GM11168 (cell line): Measurements from ENCODE around the gene IGF2R.
"Not testable (repeated sequence)": the region's sequence is repeated elsewhere in the genome, so short reads cannot be mapped to it uniquely, and the experiment has no call there.

Source experiments
- in situ Hi-C: fragments of 300-500 bp; cut with MboI; formaldehyde crosslinking; loops from one replicate; pipeline ENCODE4 v1.12.0; 2022; ENCODE audit warnings: low sequenced_read_pairs; ENCODE audit not compliant: unreplicated experiment

The IGF2R gene

GRCh38 chr6:159968295-159969203 is at the start of gene IGF2R:
Gene IGF2R (plus strand): TSS chr6:159969082. CDS start chr6:159969247, 165 bp downstream.
- in situ Hi-C loops = no loop called here

GRCh38 chr6:159919800-159920199 is 49.1 kb upstream of the IGF2R start:
- in situ Hi-C loops = no loop called here

GRCh38 chr6:159924150-159924549 is 44.7 kb upstream of the IGF2R start:
- in situ Hi-C loops = not testable (repeated sequence)

GRCh38 chr6:159926542-159927203 is 42.2 kb upstream of the IGF2R start:
- in situ Hi-C loops = no loop called here

- in situ Hi-C loops = loop anchor here (10.0 kb wide), 1 partner anchor 55 kb away; no protein-coding TSS in a partner anchor
Measured at GRCh38 chr6:159929819-159930218, 39.1 kb upstream of the IGF2R start.

GRCh38 chr6:159931112-159931511 is 37.8 kb upstream of the IGF2R start:
- in situ Hi-C loops = loop anchor here (10.0 kb wide), 1 partner anchor 56 kb away; no protein-coding TSS in a partner anchor

- in situ Hi-C loops = loop anchor here (10.0 kb wide), 1 partner anchor 57 kb away; no protein-coding TSS in a partner anchor
Measured at GRCh38 chr6:159931846-159932245, 37.0 kb upstream of the IGF2R start.

- in situ Hi-C loops = loop anchor here (10.0 kb wide), 1 partner anchor 58 kb away; no protein-coding TSS in a partner anchor
Measured at GRCh38 chr6:159933077-159933476, 35.8 kb upstream of the IGF2R start.

GRCh38 chr6:159934181-159934580 is 34.7 kb upstream of the IGF2R start:
- in situ Hi-C loops = loop anchor here (10.0 kb wide), 1 partner anchor 59 kb away; no protein-coding TSS in a partner anchor

GRCh38 chr6:159935065-159935464 is 33.8 kb upstream of the IGF2R start:
- in situ Hi-C loops = loop anchor here (10.0 kb wide), 1 partner anchor 60 kb away; no protein-coding TSS in a partner anchor

- in situ Hi-C loops = loop anchor here (10.0 kb wide), 1 partner anchor 61 kb away; no protein-coding TSS in a partner anchor
Measured at GRCh38 chr6:159935633-159936032, 33.2 kb upstream of the IGF2R start.

- in situ Hi-C loops = loop anchor here (10.0 kb wide), 1 partner anchor 65 kb away; no protein-coding TSS in a partner anchor
Measured at GRCh38 chr6:159939591-159940016, 29.3 kb upstream of the IGF2R start.

- in situ Hi-C loops = no loop called here
Measured at GRCh38 chr6:159941286-159942113, 27.4 kb upstream of the IGF2R start.

- in situ Hi-C loops = no loop called here
Measured at GRCh38 chr6:159943101-159943632, 25.7 kb upstream of the IGF2R start.

GRCh38 chr6:159943968-159944598 is 24.8 kb upstream of the IGF2R start:
- in situ Hi-C loops = no loop called here

GRCh38 chr6:159945801-159946392 is 23.0 kb upstream of the IGF2R start:
- in situ Hi-C loops = no loop called here

GRCh38 chr6:159946912-159947311 is 22.0 kb upstream of the IGF2R start:
- in situ Hi-C loops = no loop called here

GRCh38 chr6:159948199-159948598 is 20.7 kb upstream of the IGF2R start:
- in situ Hi-C loops = no loop called here

- in situ Hi-C loops = no loop called here
Measured at GRCh38 chr6:159951772-159952171, 17.1 kb upstream of the IGF2R start.
